WTC11 (cell line): Measurements from ENCODE around the gene PTCD3. TPM values are rescaled to one million over a fixed set of nuclear protein-coding genes. Genes with fewer than 3 reads are reported as not detected.

Experiments
- ATAC-seq: fragments of 200-7000 bp; cut with Tn5 transposase; 2 replicates; pipeline ENCODE4 v1.10.0; 2021; ENCODE audit warnings: mild to moderate bottlenecking, moderate library complexity
- CTCF ChIA-PET: fragments of 300-600 bp; sonication (Branson Sonifier 250); formaldehyde crosslinking; loops from one replicate; lab custom pipeline; 2021; ENCODE audit warnings: antibody characterized with exemption; lab: Charles Lee
- POLR2A ChIA-PET: fragments of 350-600 bp; sonication (Branson Sonifier 250); formaldehyde crosslinking; loops from one replicate; lab custom pipeline; 2021; ENCODE audit warnings: antibody characterized with exemption; lab: Charles Lee
- DNase-seq: peaks from one replicate; pipeline ENCODE4 v3.0.0; 2021; ENCODE audit warnings: low spot score
- H3K27ac Mint-ChIP-seq: 2 replicates; pipeline ENCODE4 v1.8.0; 2021; ENCODE audit warnings: mixed read lengths
- H3K27me3 Mint-ChIP-seq: 2 replicates; pipeline ENCODE4 v1.8.0; 2021; ENCODE audit warnings: low read depth, mild to moderate bottlenecking, moderate library complexity, mixed read lengths
- H3K36me3 Mint-ChIP-seq: 2 replicates; pipeline ENCODE4 v1.8.0; 2021; ENCODE audit warnings: mixed read lengths
- H3K4me1 Mint-ChIP-seq: 2 replicates; pipeline ENCODE4 v1.8.0; 2022; ENCODE audit warnings: mixed read lengths
- H3K4me3 Mint-ChIP-seq: 2 replicates; pipeline ENCODE4 v1.8.0; 2021; ENCODE audit warnings: mild to moderate bottlenecking, moderate library complexity, mixed read lengths
- H3K9me3 Mint-ChIP-seq: 2 replicates; pipeline ENCODE4 v1.8.0; 2021; ENCODE audit warnings: mixed read lengths
- E2F1 ChIP-seq: sonication (generic); formaldehyde crosslinking; IDR thresholded peaks from 2 replicates; pipeline ENCODE4 v1.8.0; 2022; ENCODE audit warnings: mild to moderate bottlenecking, missing genetic modification reagents
- ERG ChIP-seq: fragments of 250-450 bp; sonication (Bioruptor Pico); IDR thresholded peaks from 2 replicates; pipeline ENCODE4 v1.8.0; 2021; ENCODE audit warnings: mild to moderate bottlenecking
- ESRRA ChIP-seq: sonication (generic); formaldehyde crosslinking; IDR thresholded peaks from 2 replicates; pipeline ENCODE4 v1.8.1; 2022; ENCODE audit warnings: mild to moderate bottlenecking, missing genetic modification reagents, borderline replicate concordance
- ETV6 ChIP-seq: sonication (generic); formaldehyde crosslinking; IDR thresholded peaks from 2 replicates; pipeline ENCODE4 v1.8.1; 2022; ENCODE audit warnings: mild to moderate bottlenecking, missing genetic modification reagents
- FOXK1 ChIP-seq: sonication (generic); formaldehyde crosslinking; IDR thresholded peaks from 2 replicates; pipeline ENCODE4 v1.8.0; 2022; ENCODE audit warnings: mild to moderate bottlenecking, moderate library complexity, missing genetic modification reagents
- GABPB1 ChIP-seq: sonication (generic); formaldehyde crosslinking; IDR thresholded peaks from 2 replicates; pipeline ENCODE4 v1.8.1; 2023; ENCODE audit warnings: mild to moderate bottlenecking, missing genetic modification reagents
- MLX ChIP-seq: sonication (generic); formaldehyde crosslinking; IDR thresholded peaks from 2 replicates; pipeline ENCODE4 v1.8.1; 2023; ENCODE audit warnings: mild to moderate bottlenecking, missing genetic modification reagents, moderate library complexity
- NFE2L1 ChIP-seq: sonication (generic); formaldehyde crosslinking; IDR thresholded peaks from 2 replicates; pipeline ENCODE4 v1.8.1; 2023; ENCODE audit warnings: missing genetic modification reagents
- OVOL2 ChIP-seq: fragments of 250-450 bp; sonication (Bioruptor Pico); IDR thresholded peaks from 2 replicates; pipeline ENCODE4 v1.9.0; 2021; ENCODE audit warnings: mild to moderate bottlenecking, borderline replicate concordance
- RELA ChIP-seq: sonication (generic); formaldehyde crosslinking; IDR thresholded peaks from 2 replicates; pipeline ENCODE4 v1.8.1; 2022; ENCODE audit warnings: missing genetic modification reagents, mild to moderate bottlenecking, borderline replicate concordance
- STAT6 ChIP-seq: sonication (generic); formaldehyde crosslinking; conservative IDR thresholded peaks from 2 replicates; pipeline ENCODE4 v1.8.1; 2023; ENCODE audit warnings: mild to moderate bottlenecking, low read depth, missing genetic modification reagents, moderate library complexity
- TEAD1 ChIP-seq: sonication (generic); formaldehyde crosslinking; IDR thresholded peaks from 2 replicates; pipeline ENCODE4 v1.8.0; 2022; ENCODE audit warnings: mild to moderate bottlenecking, missing genetic modification reagents
- ZBTB21 ChIP-seq: sonication (generic); formaldehyde crosslinking; IDR thresholded peaks from 2 replicates; pipeline ENCODE4 v1.8.1; 2023; ENCODE audit warnings: mild to moderate bottlenecking, missing genetic modification reagents, borderline replicate concordance
- ZBTB43 ChIP-seq: sonication (generic); formaldehyde crosslinking; IDR thresholded peaks from 2 replicates; pipeline ENCODE4 v1.8.1; 2023; ENCODE audit warnings: mild to moderate bottlenecking, missing genetic modification reagents
- ZNF219 ChIP-seq: sonication (generic); formaldehyde crosslinking; IDR thresholded peaks from 2 replicates; pipeline ENCODE4 v1.8.0; 2023; ENCODE audit warnings: missing genetic modification reagents, mild to moderate bottlenecking, borderline replicate concordance
- ZNF423 ChIP-seq: fragments of 250-450 bp; sonication (Bioruptor Pico); IDR thresholded peaks from 2 replicates; pipeline ENCODE4 v2.1.2; 2022; ENCODE audit warnings: mild to moderate bottlenecking, moderate library complexity
- ZNF512 ChIP-seq: sonication (generic); formaldehyde crosslinking; IDR thresholded peaks from 2 replicates; pipeline ENCODE4 v1.8.1; 2022; ENCODE audit warnings: missing genetic modification reagents, borderline replicate concordance
- ZNF671 ChIP-seq: fragments of 250-450 bp; sonication (Bioruptor Pico); IDR thresholded peaks from 2 replicates; pipeline ENCODE4 v1.8.0; 2021; ENCODE audit warnings: mild to moderate bottlenecking
- total RNA-seq: library from RNA; stranded (reverse); gene quantifications from 3 replicates; pipeline ENCODE4 v1.2.3, GENCODE V29; 2021

The PTCD3 gene
- total RNA-seq, 1 experiment from 2014 or later, result 192 TPM

GRCh38 chr2:86172610-86173009, 66.6 kb downstream of the PTCD3 start (continued):
- TF ChIP-seq ZNF512, result no peak

GRCh38 chr2:86174445-86174844, 68.4 kb downstream of the PTCD3 start:
- no peak for TF ChIP-seq ERG (CRISPR knock-in tag)
- TF ChIP-seq ZNF671 (CRISPR knock-in tag), result no peak
- no peak for TF ChIP-seq NFE2L1 (CRISPR knock-in tag)
- TF ChIP-seq ZNF423, result no peak
- no peak for TF ChIP-seq ETV6 (CRISPR knock-in tag)
- no peak for TF ChIP-seq FOXK1
- TF ChIP-seq, all 79 proteins: peak for 0
- no peak overlapping the region for H3K4me3 Mint-ChIP-seq
- ChIA-PET CTCF (no interaction called here), POLR2A (no interaction called here)
- H3K36me3 Mint-ChIP-seq, result peaks cover 41% of the 10 kb centered on the region
- H3K27ac Mint-ChIP-seq, result no peak overlapping the region
- H3K27me3 Mint-ChIP-seq, result no peaks in the 10 kb centered on the region
- ATAC-seq, result no peak
- no peak for DNase-seq
- H3K9me3 Mint-ChIP-seq, result no peaks in the 10 kb centered on the region
- H3K4me1 Mint-ChIP-seq, result no peaks in the 10 kb centered on the region

- ATAC-seq (no peak), DNase-seq (no peak)
- H3K4me3 Mint-ChIP-seq, result no peak overlapping the region
- peaks cover 41% of the 10 kb centered on the region for H3K36me3 Mint-ChIP-seq
- no peak overlapping the region for H3K27ac Mint-ChIP-seq
- CTCF ChIA-PET, result interaction anchor here (1.5 kb wide), 1 partner anchor 45 kb away, joined by 3 read pairs; no protein-coding TSS in a partner anchor
- POLR2A ChIA-PET, result interaction anchor here (1.3 kb wide), 1 partner anchor 19 kb away, joined by 6 read pairs; the partner anchor contains the start of gene IMMT
- no peak for TF ChIP-seq STAT6
- TF ChIP-seq RELA, result no peak
- no peak for TF ChIP-seq TEAD1 (CRISPR knock-in tag)
- no peak for TF ChIP-seq OVOL2 (CRISPR knock-in tag)
- TF ChIP-seq E2F1 (CRISPR knock-in tag), result no peak
- no peak for TF ChIP-seq MLX (CRISPR knock-in tag)
- no peak for TF ChIP-seq ESRRA (CRISPR knock-in tag)
- TF ChIP-seq ERG (CRISPR knock-in tag), result no peak
- TF ChIP-seq ZNF219 (CRISPR knock-in tag), result no peak
- no peak for TF ChIP-seq ZBTB21 (CRISPR knock-in tag)
- TF ChIP-seq GABPB1 (CRISPR knock-in tag), result no peak
- no peak for TF ChIP-seq ZBTB43 (CRISPR knock-in tag)
- no peaks in the 10 kb centered on the region for H3K4me1 Mint-ChIP-seq
- H3K9me3 Mint-ChIP-seq, result no peaks in the 10 kb centered on the region
- H3K27me3 Mint-ChIP-seq, result no peaks in the 10 kb centered on the region
Measured at GRCh38 chr2:86175828-86176227, 69.8 kb downstream of the PTCD3 start.
